HG03571 (cell line): ENCODE data around the gene C1orf94.

Experiments used
- ATAC-seq: cut with Tn5 transposase; IDR thresholded peaks from one replicate; pipeline ENCODE4 v1.9.1; 2021; ENCODE audit not compliant: unreplicated experiment

The C1orf94 gene

GRCh38 chr1:34176830-34177603, at the start of gene C1orf94:
TSS of gene C1orf94 (plus strand) at chr1:34176907. CDS start at chr1:34177790, 883 bp downstream.
- no peak for ATAC-seq

- ATAC-seq = no peak
These were observed 49.4 kb upstream of the C1orf94 start for GRCh38 chr1:34127006-34128000.

- no peak for ATAC-seq
These were observed 48.4 kb upstream of the C1orf94 start for GRCh38 chr1:34128186-34128889.

GRCh38 chr1:34129630-34130029, 47.1 kb upstream of the C1orf94 start:
- no peak for ATAC-seq

GRCh38 chr1:34130306-34130705, 46.4 kb upstream of the C1orf94 start:
- no peak for ATAC-seq

- ATAC-seq = no peak
These were observed 45.1 kb upstream of the C1orf94 start for GRCh38 chr1:34131396-34132160.

GRCh38 chr1:34132161-34132420, 44.6 kb upstream of the C1orf94 start:
- ATAC-seq = no peak

GRCh38 chr1:34137411-34137810, 39.3 kb upstream of the C1orf94 start:
- no peak for ATAC-seq

GRCh38 chr1:34140011-34140676, 36.6 kb upstream of the C1orf94 start:
- ATAC-seq = no peak

GRCh38 chr1:34143975-34144374, 32.7 kb upstream of the C1orf94 start:
- ATAC-seq = no peak

- ATAC-seq = no peak
These were observed 31.9 kb upstream of the C1orf94 start for GRCh38 chr1:34144766-34145165.

- no peak for ATAC-seq
These were observed 29.4 kb upstream of the C1orf94 start for GRCh38 chr1:34147301-34147700.

GRCh38 chr1:34149501-34149900, 27.2 kb upstream of the C1orf94 start:
- ATAC-seq = no peak

- no peak for ATAC-seq
These were observed 23.5 kb upstream of the C1orf94 start for GRCh38 chr1:34153246-34153645.

- ATAC-seq = no peak
These were observed 20.8 kb upstream of the C1orf94 start for GRCh38 chr1:34155860-34156259.

GRCh38 chr1:34156739-34157138, 20.0 kb upstream of the C1orf94 start:
- no peak for ATAC-seq

GRCh38 chr1:34162852-34163766, 13.6 kb upstream of the C1orf94 start:
- peak; percentile 62 for ATAC-seq

GRCh38 chr1:34163792-34164731, 12.6 kb upstream of the C1orf94 start:
- ATAC-seq = no peak
